Smooth muscle cell of the brain vasculature (primary cell): Measurements from ENCODE around the gene ROR1.

Source experiments
- DNase-seq: peaks from one replicate; pipeline ENCODE4 v3.0.0-alpha.2; 2012; ENCODE audit warnings: low read depth, low spot score

ROR1 gene

GRCh38 chr1:63882048-63882704, 108.4 kb downstream of the ROR1 start:
- no peak for DNase-seq

- DNase-seq = no peak
Measured at GRCh38 chr1:63883494-63884235, 109.8 kb downstream of the ROR1 start.

- no peak for DNase-seq
Measured at GRCh38 chr1:63884486-63884885, 110.7 kb downstream of the ROR1 start.

GRCh38 chr1:63885899-63886298, 112.1 kb downstream of the ROR1 start:
- no peak for DNase-seq

- no peak for DNase-seq
Measured at GRCh38 chr1:63886340-63886739, 112.5 kb downstream of the ROR1 start.

- DNase-seq = no peak
Measured at GRCh38 chr1:63887809-63888208, 114.0 kb downstream of the ROR1 start.

- DNase-seq = no peak
Measured at GRCh38 chr1:63888984-63889383, 115.2 kb downstream of the ROR1 start.

GRCh38 chr1:63890468-63890867, 116.7 kb downstream of the ROR1 start:
- DNase-seq = no peak

GRCh38 chr1:63891060-63891690, 117.4 kb downstream of the ROR1 start:
- no peak for DNase-seq

GRCh38 chr1:63892632-63893395, 119.0 kb downstream of the ROR1 start:
- DNase-seq = no peak

GRCh38 chr1:63893976-63894375, 120.2 kb downstream of the ROR1 start:
- DNase-seq = no peak

GRCh38 chr1:63894627-63895265, 120.9 kb downstream of the ROR1 start:
- no peak for DNase-seq

- DNase-seq = no peak
Measured at GRCh38 chr1:63896755-63897154, 122.9 kb downstream of the ROR1 start.

- no peak for DNase-seq
Measured at GRCh38 chr1:63898428-63899196, 124.8 kb downstream of the ROR1 start.

- no peak for DNase-seq
Measured at GRCh38 chr1:63901094-63901493, 127.3 kb downstream of the ROR1 start.

GRCh38 chr1:63902844-63903589, 129.2 kb downstream of the ROR1 start:
- DNase-seq = no peak

- DNase-seq = no peak
Measured at GRCh38 chr1:63903947-63904610, 130.3 kb downstream of the ROR1 start.

GRCh38 chr1:63904826-63905225, 131.0 kb downstream of the ROR1 start:
- DNase-seq = no peak

- no peak for DNase-seq
Measured at GRCh38 chr1:63906047-63906704, 132.4 kb downstream of the ROR1 start.
